ENCODE measurements around the gene B4GALT4.
"Not testable (repeated sequence)": the region's sequence is repeated elsewhere in the genome, so short reads cannot be mapped to it uniquely, and the experiment has no call there.

B4GALT4 gene

GRCh38 chr3:119194237-119195150 is 46.2 kb downstream of the B4GALT4 start:
- DNase-seq: no peak

DNA sequence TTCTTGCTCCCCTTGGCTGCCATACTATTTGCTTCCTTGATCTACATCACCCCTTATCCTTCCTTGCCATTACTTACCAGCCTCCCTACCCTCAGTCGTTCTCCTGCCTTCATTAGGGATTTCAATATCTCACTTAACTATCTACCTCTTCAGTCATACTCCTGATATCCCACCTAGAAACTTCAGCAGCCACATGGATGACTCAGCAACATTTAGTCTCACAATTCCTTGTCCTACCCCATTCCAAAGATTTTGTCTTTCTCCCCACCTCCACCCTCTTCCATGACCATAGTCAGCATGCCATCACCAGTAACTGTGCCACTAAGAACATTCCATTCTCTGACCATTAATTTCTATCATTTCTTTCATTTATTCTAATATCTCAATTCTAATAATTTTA is 48.9 kb downstream of the B4GALT4 start:
- DNase-seq: no peak

DNA sequence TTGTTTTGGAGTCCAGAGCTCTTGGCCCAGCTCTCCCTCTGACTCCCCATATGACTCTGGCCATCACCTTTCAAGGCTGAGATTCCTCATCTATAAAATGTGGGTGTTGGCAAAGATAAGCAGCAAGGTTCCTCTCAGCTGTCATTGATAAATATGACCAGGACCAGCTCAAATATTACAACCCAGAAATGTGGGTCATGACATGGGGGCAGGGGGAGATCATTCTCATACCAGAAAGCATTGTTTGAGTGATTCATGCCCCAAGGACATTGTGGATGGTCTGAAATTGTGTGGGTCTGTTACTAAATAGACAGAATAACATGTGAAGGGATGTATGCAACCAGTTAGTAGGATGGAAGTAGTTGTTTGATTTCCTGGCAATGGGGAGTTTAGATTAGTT is 53.4 kb downstream of the B4GALT4 start:
- no peak for DNase-seq

GRCh38 chr3:119184796-119185570 is 55.7 kb downstream of the B4GALT4 start:
- no peak for DNase-seq

DNA sequence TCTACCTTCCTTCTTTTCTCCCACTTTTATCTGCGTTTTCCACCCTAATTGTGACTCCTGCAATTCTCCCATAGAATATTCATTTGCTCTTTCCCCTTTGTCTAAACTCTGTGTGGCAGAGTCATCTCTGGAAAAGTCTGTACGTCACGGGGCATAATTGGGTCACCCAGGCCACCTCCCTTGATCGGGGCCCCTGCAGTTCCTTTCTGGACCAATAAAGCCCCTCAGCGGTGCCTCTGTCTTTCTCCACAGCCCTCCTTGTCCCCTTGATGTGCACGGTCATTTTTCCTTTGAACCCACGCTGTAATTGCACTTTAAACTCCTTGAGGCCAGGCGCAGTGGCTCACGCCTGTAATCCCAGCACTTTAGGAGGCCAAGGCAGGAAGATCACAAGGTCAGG is 56.6 kb downstream of the B4GALT4 start:
- no peak for DNase-seq

GRCh38 chr3:119181765-119182164 is 58.9 kb downstream of the B4GALT4 start:
- no peak for DNase-seq

- no peak for DNase-seq
These were observed 63.4 kb downstream of the B4GALT4 start for GRCh38 chr3:119177321-119177720.

DNA sequence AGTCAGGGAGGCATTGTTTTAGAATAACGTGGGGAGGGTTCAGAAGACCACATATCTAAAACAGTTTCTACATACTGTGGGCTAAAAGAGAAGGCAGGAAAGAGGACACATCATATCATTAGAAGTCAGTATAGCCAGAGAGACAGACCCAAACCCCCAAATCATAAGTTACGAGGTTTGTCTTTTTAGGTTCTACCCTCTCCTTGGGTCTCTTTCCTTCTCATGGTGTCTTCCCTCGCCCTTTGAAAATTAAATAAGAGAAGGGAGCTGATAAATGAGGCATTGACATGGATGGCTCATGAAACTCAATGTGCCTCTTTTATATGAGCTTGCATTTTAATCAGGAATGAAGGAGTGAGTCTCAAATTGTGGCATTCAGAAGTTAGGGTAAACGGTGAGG is 63.9 kb downstream of the B4GALT4 start:
- no peak for DNase-seq

GRCh38 chr3:119175872-119176756 is 64.6 kb downstream of the B4GALT4 start:
- no peak for DNase-seq

DNA sequence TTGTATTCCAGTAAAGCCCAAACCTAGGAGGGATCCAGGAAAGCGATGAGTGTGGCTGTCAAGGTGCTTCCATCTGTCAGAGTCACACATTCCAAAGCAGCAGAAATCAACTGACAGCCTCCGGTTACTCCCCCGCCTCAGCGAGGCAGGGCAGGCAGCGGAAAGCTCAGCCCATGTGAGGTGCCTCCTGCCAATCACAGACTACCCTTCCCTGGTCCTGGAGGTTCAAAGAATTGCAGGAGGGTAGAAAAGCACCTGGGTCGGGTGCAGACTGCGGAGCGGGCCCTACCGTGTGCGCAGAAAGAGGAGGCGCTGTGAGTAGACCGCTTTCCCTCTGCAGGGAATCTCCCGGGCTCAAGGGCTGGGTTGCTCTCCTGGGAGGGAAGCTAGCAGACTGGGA is 67.4 kb downstream of the B4GALT4 start, which contains the start of gene UPK1B:
Gene UPK1B, plus strand, starts transcription at position 274 of the 400 bp plus-strand sequence. CDS start 13,144 bp downstream, outside the sequence.
- DNase-seq: no peak

DNA sequence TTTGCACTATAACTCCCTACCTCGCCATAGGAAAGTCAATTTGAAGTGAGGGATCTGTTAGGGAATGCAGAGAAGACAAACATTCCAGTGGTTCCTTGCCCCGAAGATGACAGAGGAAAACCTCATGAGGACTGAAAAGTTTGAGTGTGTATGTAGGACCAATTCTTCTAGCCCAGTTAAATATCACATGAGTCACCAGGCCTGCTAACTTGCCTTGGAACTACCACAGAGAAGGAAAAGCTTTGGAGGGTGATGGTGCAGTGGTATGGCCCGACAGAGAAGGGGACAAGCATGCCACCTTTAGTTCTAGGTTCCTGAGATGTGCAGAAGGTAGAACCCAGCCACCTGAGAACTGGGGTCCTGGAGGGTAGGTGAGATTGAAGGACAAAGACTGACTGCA is 69.9 kb downstream of the B4GALT4 start:
- no peak for DNase-seq

DNA sequence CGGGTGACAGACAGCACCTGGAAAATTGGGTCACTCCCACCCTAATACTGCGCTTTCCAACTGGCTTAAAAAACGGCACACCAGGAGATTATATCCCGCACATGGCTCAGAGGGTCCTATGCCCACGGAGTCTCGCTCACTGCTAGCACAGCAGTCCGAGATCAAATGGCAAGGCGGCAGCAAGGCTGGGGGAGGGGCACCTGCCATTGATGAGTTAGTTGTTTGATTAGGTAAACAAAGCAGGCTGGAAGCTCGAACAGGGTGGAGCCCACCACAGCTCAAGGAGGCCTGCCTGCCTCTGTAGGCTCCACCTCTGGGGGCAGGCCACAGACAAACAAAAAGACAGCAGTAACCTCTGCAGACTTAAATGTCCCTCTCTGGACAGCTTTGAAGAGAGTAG is 75.9 kb downstream of the B4GALT4 start:
- not testable (repeated sequence) for DNase-seq

All from CD4-positive, alpha-beta T cell treated with Interleukin-21 for 1 hour (primary cell).